K562 (cell line): ENCODE results near the gene ITPR1. TPM values are rescaled to one million over a fixed set of nuclear protein-coding genes. Genes with fewer than 3 reads are reported as not detected.

Source experiments
- ATF7 ChIP-seq: fragments of 450-650 bp; IDR thresholded peaks from 2 replicates; pipeline ENCODE4 v1.7.1; 2014; ENCODE audit warnings: mild to moderate bottlenecking, moderate library complexity
- BCLAF1 ChIP-seq, 2 experiments: fragments of 450-650 bp in 1 of 2; IDR thresholded peaks; 2 replicates each; pipeline ENCODE4 v1.6.1; 2011 to 2017; ENCODE audit warnings: low read depth in 2 of 2, antibody characterized with exemption in 1 of 2, borderline replicate concordance in 1 of 2, low read length in 1 of 2, mild to moderate bottlenecking in 1 of 2, mixed read lengths in 1 of 2; ENCODE audit not compliant: control insufficient read depth in 1 of 2
- FUS ChIP-seq: fragments of 200-400 bp; formaldehyde crosslinking; optimal IDR thresholded peaks from 2 replicates; pipeline ENCODE3; 2017; ENCODE audit warnings: low read depth, low read length
- HMBOX1 ChIP-seq: sonication (generic); IDR thresholded peaks from 2 replicates; pipeline ENCODE4 v1.6.1; 2016
- ILK ChIP-seq: fragments of 450-650 bp; IDR thresholded peaks from 2 replicates; pipeline ENCODE4 v1.6.1; 2016; ENCODE audit warnings: missing genetic modification characterization, low read depth, mild to moderate bottlenecking, missing compliant biosample characterization, moderate library complexity, borderline replicate concordance
- JUND ChIP-seq, 2 experiments: IDR thresholded peaks; 2 replicates in 1 of 2; 3 replicates in 1 of 2; pipeline ENCODE4 v1.6.1; 2011; ENCODE audit warnings: borderline replicate concordance in 2 of 2, low read depth in 2 of 2, low read length in 2 of 2, improper control_type of control experiment in 1 of 2, missing biosample characterization in 1 of 2, missing genetic modification characterization in 1 of 2, missing genetic modification reagents in 1 of 2
- MEIS2 ChIP-seq: fragments of 450-650 bp; IDR thresholded peaks from 2 replicates; pipeline ENCODE4 v1.6.1; 2014; ENCODE audit warnings: mild to moderate bottlenecking; ENCODE audit not compliant: partially characterized antibody
- RBM15 ChIP-seq: fragments of 200-400 bp; formaldehyde crosslinking; IDR thresholded peaks from 2 replicates; pipeline ENCODE4 v1.6.1; 2018; ENCODE audit warnings: mild to moderate bottlenecking, low read length, moderate library complexity; ENCODE audit not compliant: insufficient read depth
- SIN3B ChIP-seq: fragments of 450-650 bp; IDR thresholded peaks from 2 replicates; pipeline ENCODE4 v1.6.1; 2017; ENCODE audit warnings: low read depth, mild to moderate bottlenecking, moderate library complexity
- SMAD3 ChIP-seq: fragments of 450-650 bp; formaldehyde crosslinking; conservative IDR thresholded peaks from 2 replicates; pipeline ENCODE4 v1.4.0; 2020; ENCODE audit warnings: mild to moderate bottlenecking
- ZBTB7A ChIP-seq: IDR thresholded peaks from 2 replicates; pipeline ENCODE4 v1.6.1; 2011; ENCODE audit warnings: low read depth, mild to moderate bottlenecking, low read length, moderate library complexity, borderline replicate concordance; ENCODE audit not compliant: control insufficient read depth
- ZFP1 ChIP-seq: fragments of 450-650 bp; formaldehyde crosslinking; IDR thresholded peaks from 2 replicates; pipeline ENCODE4 v1.4.0; 2020; ENCODE audit warnings: mild to moderate bottlenecking, mixed read lengths
- ZNF644 ChIP-seq: fragments of 200-800 bp; sonication (Bioruptor generic); IDR thresholded peaks from 2 replicates; pipeline ENCODE4 v1.6.1; 2016; ENCODE audit warnings: low read depth, missing genetic modification characterization, missing compliant biosample characterization
- polyA plus RNA-seq, 8 experiments: library from polyadenylated mRNA; depleted of rRNA in 4 of 8; stranded (reverse) in 5 of 8; unstranded in 3 of 8; fragments of >200 nt; fragmentation: Nextera tagmentation in 2 of 8; fragmentation: Illumina TruSeq in 1 of 8; extraction: Ambion mirVana in 2 of 8; extraction: Trizol in 1 of 8; gene quantifications; 2 replicates each; pipeline versions ENCODE4 v1.2.1 to v1.2.3, GENCODE V29; 2011 to 2014; ENCODE audit warnings: inconsistent platforms in 1 of 8, missing spikeins in 1 of 8
- total RNA-seq, 7 experiments: library from RNA; depleted of rRNA in 6 of 7; stranded (reverse); fragments of >200 nt in 6 of 7; fragmentation: Illumina TruSeq in 2 of 7; extraction: Trizol in 2 of 7; gene quantifications; 2 replicates each; pipeline versions ENCODE4 v1.2.1 to v1.2.3, GENCODE V29; 2011 to 2021; ENCODE audit warnings: low replicate concordance in 1 of 7
- TF ChIP-seq, protein P1 (sequence below): sonication (generic); formaldehyde crosslinking; IDR thresholded peaks from 2 replicates; pipeline ENCODE4 v1.8.1; 2023; ENCODE audit warnings: mild to moderate bottlenecking, missing genetic modification reagents
- TF ChIP-seq, protein P2 (sequence below), 2 experiments: IDR thresholded peaks in 1 of 2; conservative IDR thresholded peaks in 1 of 2; 2 replicates each; pipeline ENCODE4 v1.6.1; 2016; ENCODE audit warnings: low read depth in 2 of 2, mild to moderate bottlenecking in 1 of 2, missing compliant biosample characterization in 1 of 2, missing genetic modification characterization in 1 of 2, moderate library complexity in 1 of 2

The ITPR1 gene
- total and polyA plus RNA-seq, 9 of the 15 experiments (the other 6 are each of a cell fraction or from before 2014, with no cell fraction given): 22.4 to 40.0 (median 27.4) TPM

DNA sequence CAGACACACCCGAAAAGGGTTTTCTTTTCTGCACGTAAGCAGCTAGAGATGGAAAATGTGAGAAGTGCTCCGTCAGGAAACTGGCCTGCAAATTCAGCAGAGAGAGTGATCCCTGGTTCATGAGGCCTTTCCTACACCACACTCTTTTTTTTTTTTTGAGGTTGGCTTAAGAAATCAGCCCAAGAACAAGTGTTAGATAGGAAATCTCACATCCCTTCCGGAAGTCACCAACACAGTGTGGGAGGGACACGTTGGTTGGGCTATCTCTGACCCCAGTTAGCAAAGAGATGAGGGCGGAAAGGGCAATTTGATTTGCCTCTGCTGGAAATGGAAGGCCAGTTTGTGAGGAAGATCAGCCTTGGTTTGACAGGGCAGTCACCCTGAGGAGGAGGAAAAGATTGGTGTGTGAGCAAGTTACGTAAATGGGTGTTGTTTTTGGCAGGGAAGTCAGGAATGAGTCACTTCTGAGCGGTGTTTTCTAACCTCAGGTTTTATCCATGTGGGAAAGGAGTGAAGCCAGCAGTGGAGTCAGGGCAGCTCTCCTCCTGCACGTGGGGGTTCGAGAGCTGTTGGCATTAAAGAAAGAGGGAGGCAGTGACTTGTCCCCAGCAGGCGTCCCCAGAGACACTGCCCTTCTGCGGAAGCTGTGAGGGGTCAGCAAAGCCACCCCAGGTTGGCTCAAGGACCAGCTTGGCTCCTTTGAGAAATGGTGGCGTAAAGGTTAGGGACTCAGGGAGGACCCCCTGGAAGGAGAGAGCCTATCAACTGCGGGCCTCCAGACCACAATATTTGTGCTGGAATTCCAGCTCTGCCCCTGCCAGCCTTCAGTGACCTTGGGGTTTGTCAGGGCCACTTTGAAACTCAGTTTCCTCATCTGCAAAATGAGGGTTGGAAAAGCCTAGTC, 248.5 kb downstream of the ITPR1 start (continued):
- TF ChIP-seq BCLAF1 (IDR thresholded peaks at IDR 0.05; ENCODE audit: borderline replicate concordance in 1 of 2, control insufficient read depth in 1 of 2, low read depth in 2 of 2, low read length in 1 of 2) (0 out of 4 replicates have a peak, but pooled peaks of 1 of the 2 experiments have one; percentile 32), MEIS2 (peak; percentile 76), ATF7 (peak; percentile 86), ZNF644 (tag) (0 out of 2 replicates have a peak, but pooled peaks have one; percentile 4), ZBTB7A (no peak), RBM15 (no peak), JUND (IDR thresholded peaks at IDR 0.05; ENCODE audit: borderline replicate concordance, low read depth, low read length) (peak; percentile 96), JUND (tag; IDR thresholded peaks at IDR 0.05; ENCODE audit: borderline replicate concordance, low read depth, low read length) (peak; percentile 94; the same call in 2 of the 3 replicates), ZFP1 (CRISPR knock-in tag) (no peak), SMAD3 (CRISPR knock-in tag) (peak; percentile 20; the same call in 1 of the 2 replicates), ILK (tag) (no peak; the same call in 1 of the 2 replicates), FUS (no peak), SIN3B (no peak), HMBOX1 (peak; percentile 91)
- TF ChIP-seq, protein P1, sequence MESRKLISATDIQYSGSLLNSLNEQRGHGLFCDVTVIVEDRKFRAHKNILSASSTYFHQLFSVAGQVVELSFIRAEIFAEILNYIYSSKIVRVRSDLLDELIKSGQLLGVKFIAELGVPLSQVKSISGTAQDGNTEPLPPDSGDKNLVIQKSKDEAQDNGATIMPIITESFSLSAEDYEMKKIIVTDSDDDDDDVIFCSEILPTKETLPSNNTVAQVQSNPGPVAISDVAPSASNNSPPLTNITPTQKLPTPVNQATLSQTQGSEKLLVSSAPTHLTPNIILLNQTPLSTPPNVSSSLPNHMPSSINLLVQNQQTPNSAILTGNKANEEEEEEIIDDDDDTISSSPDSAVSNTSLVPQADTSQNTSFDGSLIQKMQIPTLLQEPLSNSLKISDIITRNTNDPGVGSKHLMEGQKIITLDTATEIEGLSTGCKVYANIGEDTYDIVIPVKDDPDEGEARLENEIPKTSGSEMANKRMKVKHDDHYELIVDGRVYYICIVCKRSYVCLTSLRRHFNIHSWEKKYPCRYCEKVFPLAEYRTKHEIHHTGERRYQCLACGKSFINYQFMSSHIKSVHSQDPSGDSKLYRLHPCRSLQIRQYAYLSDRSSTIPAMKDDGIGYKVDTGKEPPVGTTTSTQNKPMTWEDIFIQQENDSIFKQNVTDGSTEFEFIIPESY: peak; percentile 72
- TF ChIP-seq, protein P2, sequence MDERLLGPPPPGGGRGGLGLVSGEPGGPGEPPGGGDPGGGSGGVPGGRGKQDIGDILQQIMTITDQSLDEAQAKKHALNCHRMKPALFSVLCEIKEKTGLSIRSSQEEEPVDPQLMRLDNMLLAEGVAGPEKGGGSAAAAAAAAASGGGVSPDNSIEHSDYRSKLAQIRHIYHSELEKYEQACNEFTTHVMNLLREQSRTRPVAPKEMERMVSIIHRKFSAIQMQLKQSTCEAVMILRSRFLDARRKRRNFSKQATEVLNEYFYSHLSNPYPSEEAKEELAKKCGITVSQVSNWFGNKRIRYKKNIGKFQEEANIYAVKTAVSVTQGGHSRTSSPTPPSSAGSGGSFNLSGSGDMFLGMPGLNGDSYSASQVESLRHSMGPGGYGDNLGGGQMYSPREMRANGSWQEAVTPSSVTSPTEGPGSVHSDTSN (CRISPR knock-in tag; IDR thresholded peaks at IDR 0.05; ENCODE audit: low read depth): no peak
- TF ChIP-seq, protein P2 (tag; conservative IDR thresholded peaks at IDR 0.05; ENCODE audit: low read depth): peak; percentile 48; the same call in 1 of the 2 replicates
